Adrenal gland (tissue), 5 donors: ENCODE results near the gene KCNA3.

Experiments used
- CTCF ChIP-seq, 6 experiments: fragments of 450-650 bp in 4 of 6; fragments of 200-600 bp in 2 of 6; sonication (generic) in 1 of 6; IDR thresholded peaks; 1 replicate in 5 of 6; 2 replicates in 1 of 6; pipeline versions ENCODE4 v1.5.1 to v1.8.0; 2016 to 2021; ENCODE audit warnings: antibody characterized with exemption in 6 of 6, mild to moderate bottlenecking in 2 of 6, moderate library complexity in 1 of 6
- POLR2A ChIP-seq, 2 donors: fragments of 450-650 bp; IDR thresholded peaks; one replicate each; pipeline ENCODE4 v1.6.1; 2017; ENCODE audit warnings: antibody characterized with exemption in 2 of 2, mild to moderate bottlenecking in 2 of 2, moderate library complexity in 1 of 2
- donor health status: DM: no; HTN: no; CAD: no.

GRCh38 chr1:110707232-110707631, 32.5 kb upstream of the KCNA3 start:
- TF ChIP-seq CTCF (IDR thresholded peaks at IDR 0.05) (no peak), POLR2A (IDR thresholded peaks at IDR 0.05) (no peak)
